Hepatocyte (in vitro differentiated cells): ENCODE measurements around the gene VPS26C. TPM values are rescaled to one million over a fixed set of nuclear protein-coding genes. Genes with fewer than 3 reads are reported as not detected.
A peak's percentile ranks its signal among the peaks of the same experiment; 100 is the strongest.

Experiments used
- DNase-seq: peaks from one replicate; pipeline ENCODE4 v3.0.0-alpha.2; 2016; ENCODE audit warnings: low spot score
- H2AFZ ChIP-seq: fragments of 200-600 bp; sonication (generic); 2 replicates; pipeline ENCODE4 v1.6.0; 2016; ENCODE audit warnings: antibody characterized with exemption, mild to moderate bottlenecking
- H3K27ac ChIP-seq: fragments of 200-600 bp; sonication (generic); 2 replicates; pipeline ENCODE4 v1.5.1; 2016; ENCODE audit warnings: mild to moderate bottlenecking
- H3K27me3 ChIP-seq: fragments of 200-600 bp; sonication (generic); 2 replicates; pipeline ENCODE4 v1.6.1; 2016
- H3K36me3 ChIP-seq: fragments of 200-600 bp; sonication (generic); replicated peaks from 2 replicates; pipeline ENCODE4 v1.5.1; 2016; ENCODE audit warnings: low read depth; ENCODE audit not compliant: insufficient read depth
- H3K4me1 ChIP-seq: fragments of 200-600 bp; sonication (generic); 2 replicates; pipeline ENCODE4 v1.5.1; 2016; ENCODE audit warnings: mild to moderate bottlenecking, moderate library complexity; ENCODE audit not compliant: insufficient read depth
- H3K4me2 ChIP-seq: fragments of 200-600 bp; sonication (generic); 2 replicates; pipeline ENCODE4 v1.6.0; 2016
- H3K4me3 ChIP-seq: fragments of 200-600 bp; sonication (generic); 2 replicates; pipeline ENCODE4 v1.5.1; 2016; ENCODE audit warnings: mild to moderate bottlenecking
- H3K79me2 ChIP-seq: fragments of 200-600 bp; sonication (generic); 2 replicates; pipeline ENCODE4 v1.6.0; 2017; ENCODE audit warnings: mild to moderate bottlenecking
- H3K9me2 ChIP-seq: fragments of 200-600 bp; sonication (generic); replicated peaks from 2 replicates; pipeline ENCODE4 v1.6.0; 2017; ENCODE audit warnings: mild to moderate bottlenecking; ENCODE audit not compliant: insufficient read depth
- H3K9me3 ChIP-seq: fragments of 200-600 bp; sonication (generic); 2 replicates; pipeline ENCODE4 v1.5.1; 2016; ENCODE audit warnings: low read depth, mild to moderate bottlenecking
- H4K20me1 ChIP-seq: fragments of 200-600 bp; sonication (generic); 2 replicates; pipeline ENCODE4 v1.6.0; 2016; ENCODE audit warnings: mild to moderate bottlenecking; ENCODE audit not compliant: insufficient read depth, poor library complexity, severe bottlenecking
- CTCF ChIP-seq: fragments of 200-600 bp; sonication (generic); IDR thresholded peaks from 2 replicates; pipeline ENCODE4 v1.5.1; 2016; ENCODE audit warnings: antibody characterized with exemption, mild to moderate bottlenecking; ENCODE audit not compliant: poor library complexity
- EZH2 ChIP-seq: fragments of 200-600 bp; sonication (generic); IDR thresholded peaks from 2 replicates; pipeline ENCODE4 v1.6.1; 2016; ENCODE audit warnings: antibody characterized with exemption, mild to moderate bottlenecking, borderline replicate concordance
- EZH2phosphoT487 ChIP-seq: fragments of 200-600 bp; sonication (generic); IDR thresholded peaks from one replicate; pipeline ENCODE4 v1.6.1; 2018; ENCODE audit warnings: antibody characterized with exemption, mild to moderate bottlenecking, low read depth, moderate library complexity; ENCODE audit not compliant: unreplicated experiment, severe bottlenecking
- WGBS: methylation state at CpG from one replicate; pipeline ENCODE4 v1.1.6; 2016; ENCODE audit warnings: low lambda C conversion rate; ENCODE audit errors: missing lambda C conversion rate; 5-methylcytosine and 5-hydroxymethylcytosine counted together
- polyA plus RNA-seq: library from polyadenylated mRNA; unstranded; fragments of >200 nt; fragmentation: Nextera tagmentation; extraction: Ambion mirVana; gene quantifications from 2 replicates; pipeline ENCODE4 v1.2.1, GENCODE V29; 2016
- total RNA-seq: library from RNA; depleted of rRNA; stranded (reverse); fragments of >200 nt; gene quantifications from 2 replicates; pipeline ENCODE4 v1.2.3, GENCODE V29; 2014

The VPS26C gene
- total and polyA plus RNA-seq, 2 experiments from 2014 or later, result 43.7 to 74.5 TPM

- no peak for DNase-seq
- H3K9me3 ChIP-seq, result no peaks in the 10 kb centered on the region
- no peaks in the 10 kb centered on the region for H4K20me1 ChIP-seq
- H3K27me3 ChIP-seq, result no peaks in the 10 kb centered on the region
- H3K79me2 ChIP-seq, result no peaks in the 10 kb centered on the region
- H3K9me2 ChIP-seq, result no peaks in the 10 kb centered on the region
- no peak overlapping the region for H3K27ac ChIP-seq
- TF ChIP-seq EZH2phosphoT487 (no peak), CTCF (no peak), EZH2 (no peak)
- H3K4me1 ChIP-seq, result no peaks in the 10 kb centered on the region
- WGBS, result 63% methylated on average over 35 of the region's 35 CpGs
- no peak overlapping the region for H2AFZ ChIP-seq
- no peaks in the 10 kb centered on the region for H3K36me3 ChIP-seq
- H3K4me3 ChIP-seq, result peak overlapping the region; percentile 32
- peak overlapping the region; percentile 78 for H3K4me2 ChIP-seq
Observed at GRCh38 chr21:37220433-37220980, 46.6 kb downstream of the VPS26C start.

GRCh38 chr21:37219761-37220432, 47.2 kb downstream of the VPS26C start:
- no peak overlapping the region for H3K27ac ChIP-seq
- TF ChIP-seq EZH2phosphoT487, result no peak
- TF ChIP-seq EZH2, result no peak
- TF ChIP-seq CTCF, result no peak
- no peaks in the 10 kb centered on the region for H4K20me1 ChIP-seq
- DNase-seq, result no peak
- no peaks in the 10 kb centered on the region for H3K79me2 ChIP-seq
- H2AFZ ChIP-seq, result no peak overlapping the region
- no peak overlapping the region for H3K4me3 ChIP-seq
- WGBS, result 92% methylated on average over 13 of the region's 13 CpGs
- H3K4me1 ChIP-seq, result no peaks in the 10 kb centered on the region
- peak overlapping the region; percentile 78 for H3K4me2 ChIP-seq
- no peaks in the 10 kb centered on the region for H3K27me3 ChIP-seq
- H3K36me3 ChIP-seq, result no peaks in the 10 kb centered on the region
- H3K9me3 ChIP-seq, result no peaks in the 10 kb centered on the region
- no peaks in the 10 kb centered on the region for H3K9me2 ChIP-seq

GRCh38 chr21:37214952-37215351, 52.2 kb downstream of the VPS26C start:
- Histone ChIP-seq H3K79me2 (no peaks in the 10 kb centered on the region), H3K27me3 (no peaks in the 10 kb centered on the region), H3K4me3 (no peak overlapping the region), H2AFZ (no peak overlapping the region), H3K36me3 (no peaks in the 10 kb centered on the region), H4K20me1 (no peaks in the 10 kb centered on the region), H3K4me1 (no peaks in the 10 kb centered on the region), H3K9me3 (no peaks in the 10 kb centered on the region), H3K9me2 (no peaks in the 10 kb centered on the region), H3K27ac (no peak overlapping the region), H3K4me2 (no peak overlapping the region)
- TF ChIP-seq EZH2 (no peak), EZH2phosphoT487 (no peak), CTCF (no peak)
- DNase-seq, result no peak
- 88% methylated on average over 9 of the region's 9 CpGs for WGBS
